NCI-H82 treated with DMSO at 0.1 percent for 48 hours (cell line): ENCODE results near the gene DNAH5.
"Not testable (repeated sequence)": the region's sequence is repeated elsewhere in the genome, so short reads cannot be mapped to it uniquely, and the experiment has no call there.

Experiments used
- DNase-seq: peaks from one replicate; lab custom pipeline; 2025; ENCODE audit not compliant: unreplicated experiment; lab: John Stamatoyannopoulos, UW

The DNAH5 gene, protein sequence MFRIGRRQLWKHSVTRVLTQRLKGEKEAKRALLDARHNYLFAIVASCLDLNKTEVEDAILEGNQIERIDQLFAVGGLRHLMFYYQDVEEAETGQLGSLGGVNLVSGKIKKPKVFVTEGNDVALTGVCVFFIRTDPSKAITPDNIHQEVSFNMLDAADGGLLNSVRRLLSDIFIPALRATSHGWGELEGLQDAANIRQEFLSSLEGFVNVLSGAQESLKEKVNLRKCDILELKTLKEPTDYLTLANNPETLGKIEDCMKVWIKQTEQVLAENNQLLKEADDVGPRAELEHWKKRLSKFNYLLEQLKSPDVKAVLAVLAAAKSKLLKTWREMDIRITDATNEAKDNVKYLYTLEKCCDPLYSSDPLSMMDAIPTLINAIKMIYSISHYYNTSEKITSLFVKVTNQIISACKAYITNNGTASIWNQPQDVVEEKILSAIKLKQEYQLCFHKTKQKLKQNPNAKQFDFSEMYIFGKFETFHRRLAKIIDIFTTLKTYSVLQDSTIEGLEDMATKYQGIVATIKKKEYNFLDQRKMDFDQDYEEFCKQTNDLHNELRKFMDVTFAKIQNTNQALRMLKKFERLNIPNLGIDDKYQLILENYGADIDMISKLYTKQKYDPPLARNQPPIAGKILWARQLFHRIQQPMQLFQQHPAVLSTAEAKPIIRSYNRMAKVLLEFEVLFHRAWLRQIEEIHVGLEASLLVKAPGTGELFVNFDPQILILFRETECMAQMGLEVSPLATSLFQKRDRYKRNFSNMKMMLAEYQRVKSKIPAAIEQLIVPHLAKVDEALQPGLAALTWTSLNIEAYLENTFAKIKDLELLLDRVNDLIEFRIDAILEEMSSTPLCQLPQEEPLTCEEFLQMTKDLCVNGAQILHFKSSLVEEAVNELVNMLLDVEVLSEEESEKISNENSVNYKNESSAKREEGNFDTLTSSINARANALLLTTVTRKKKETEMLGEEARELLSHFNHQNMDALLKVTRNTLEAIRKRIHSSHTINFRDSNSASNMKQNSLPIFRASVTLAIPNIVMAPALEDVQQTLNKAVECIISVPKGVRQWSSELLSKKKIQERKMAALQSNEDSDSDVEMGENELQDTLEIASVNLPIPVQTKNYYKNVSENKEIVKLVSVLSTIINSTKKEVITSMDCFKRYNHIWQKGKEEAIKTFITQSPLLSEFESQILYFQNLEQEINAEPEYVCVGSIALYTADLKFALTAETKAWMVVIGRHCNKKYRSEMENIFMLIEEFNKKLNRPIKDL (N-terminal part only)

DNA sequence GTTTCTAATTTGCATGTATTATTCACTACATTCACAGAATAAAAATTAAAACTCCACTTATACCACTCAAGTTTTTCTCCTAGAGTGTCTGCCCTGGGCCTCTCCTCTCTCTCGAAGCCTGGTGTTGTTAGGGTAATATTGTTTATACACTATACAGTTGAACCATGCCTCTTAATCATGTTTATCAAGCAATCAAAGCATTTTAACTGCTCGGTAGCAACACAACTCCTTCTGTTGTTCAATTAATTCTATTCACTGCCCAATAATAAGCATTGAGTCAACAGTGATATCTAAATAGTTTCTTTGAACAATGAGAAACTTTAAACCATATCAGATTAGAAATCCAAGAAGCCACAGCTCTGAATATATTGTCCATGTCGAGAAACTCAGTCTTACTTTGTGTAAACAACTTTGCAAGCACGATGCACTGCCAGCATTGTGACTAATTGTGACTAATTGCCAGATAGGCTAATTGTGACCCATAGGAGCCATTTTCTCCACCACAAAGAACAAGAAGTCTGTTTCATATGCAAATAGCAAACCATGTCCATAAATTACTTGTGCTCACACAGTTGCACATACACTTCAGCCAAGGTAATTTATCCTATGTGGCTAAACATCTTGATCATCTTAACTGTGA, at the start of gene DNAH5:
DNAH5 (minus strand) TSS at position 129 of the 640 bp plus-strand sequence. CDS start 250 bp downstream, outside the sequence.
- DNase-seq = no peak

DNA sequence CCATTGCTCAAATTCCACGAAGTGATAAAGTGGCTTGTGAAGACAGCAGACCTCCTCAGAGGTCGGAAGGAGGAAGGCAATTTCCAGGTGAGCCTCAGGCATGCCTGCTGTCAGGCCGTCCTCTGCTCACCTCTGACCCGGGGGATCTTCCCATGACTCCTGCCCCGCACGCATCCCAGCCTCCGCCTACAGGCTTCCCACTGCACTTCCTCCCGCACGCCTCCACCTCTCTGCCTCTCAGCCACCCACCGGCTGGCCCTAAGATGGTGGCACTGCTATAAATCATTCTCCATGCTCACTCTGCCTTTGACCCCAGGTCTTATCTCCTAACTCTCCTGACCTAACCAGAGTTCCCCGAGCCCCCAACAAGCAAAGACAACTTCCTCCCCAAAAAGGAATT, 49.4 kb upstream of the DNAH5 start:
- no peak for DNase-seq

DNA sequence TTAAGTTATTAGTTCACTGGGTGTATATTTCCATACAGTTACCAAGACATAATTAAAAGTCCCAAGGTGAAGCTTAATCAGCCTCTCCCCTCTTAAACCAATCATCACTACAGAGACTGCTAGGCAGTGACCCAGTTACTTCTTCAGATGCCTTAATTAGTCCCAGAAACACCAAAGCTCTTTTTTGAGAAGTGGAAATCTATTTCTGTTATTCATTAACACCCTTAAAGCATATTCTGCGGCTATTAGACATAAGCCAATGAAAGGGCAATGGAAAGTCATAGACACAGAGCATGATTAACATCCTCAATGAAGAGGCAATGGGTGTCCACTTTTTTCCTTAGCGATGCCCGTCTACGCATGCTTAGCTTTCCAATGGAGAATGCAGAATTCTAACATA, 48.3 kb upstream of the DNAH5 start:
- DNase-seq = no peak

DNA sequence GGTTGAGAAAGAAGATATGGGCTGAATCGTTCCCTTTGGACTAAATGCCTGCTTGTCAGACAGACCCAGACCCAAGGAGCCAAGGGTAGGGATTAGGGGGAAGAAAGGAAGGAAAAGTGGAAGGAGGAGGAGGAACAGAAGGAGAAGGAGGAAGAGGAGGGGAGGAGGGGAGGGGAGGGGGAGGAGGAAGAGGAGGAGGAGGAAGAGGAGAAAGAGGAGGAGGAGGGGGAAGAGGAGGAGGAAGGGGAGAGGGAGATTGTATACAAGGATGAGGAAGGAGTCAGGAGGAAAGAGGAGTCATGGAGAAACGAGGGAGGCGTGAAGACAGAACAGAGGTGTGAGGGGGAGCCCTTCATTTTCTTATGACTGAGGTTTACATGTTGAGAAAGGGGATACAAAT, 46.9 kb upstream of the DNAH5 start:
- DNase-seq = no peak

DNA sequence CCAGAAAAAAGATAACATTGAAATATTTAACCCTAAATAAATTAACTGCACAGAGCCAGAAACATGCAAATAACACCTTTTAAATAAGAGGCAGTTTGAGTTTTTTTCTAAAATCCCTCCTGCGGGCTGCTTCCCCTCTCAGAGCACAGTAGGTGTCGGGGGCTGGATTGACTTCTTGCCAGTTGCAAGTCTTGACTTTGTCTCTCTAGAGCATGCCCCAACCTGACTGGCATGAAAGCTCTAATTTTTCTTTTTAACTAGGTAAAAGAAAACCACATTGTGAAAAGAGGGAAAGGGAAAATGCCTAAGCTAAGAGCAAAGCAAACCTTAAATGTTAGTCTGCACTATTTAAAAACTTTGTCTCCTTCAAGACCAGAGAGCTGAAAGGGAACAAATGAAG, 46.4 kb upstream of the DNAH5 start:
- no peak for DNase-seq

DNA sequence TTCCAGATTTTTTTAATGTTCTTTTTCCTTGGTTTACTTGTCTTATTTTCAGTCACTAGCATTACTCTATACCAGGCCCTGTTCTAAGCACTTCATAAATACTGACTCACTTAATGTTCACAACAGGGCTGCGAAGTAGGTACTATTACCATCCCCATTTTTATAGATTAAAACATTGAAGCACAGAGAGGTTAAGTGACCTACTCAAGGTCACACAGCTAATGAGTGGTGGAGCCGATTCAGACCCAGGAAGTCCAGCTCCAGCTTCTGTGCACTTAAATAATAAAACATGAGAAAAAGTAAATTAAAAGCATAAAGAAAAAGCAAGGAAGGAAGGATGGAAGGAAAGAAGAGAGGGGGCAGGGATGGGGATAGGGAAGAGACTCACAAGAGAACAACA, 45.3 kb upstream of the DNAH5 start:
- no peak for DNase-seq

DNA sequence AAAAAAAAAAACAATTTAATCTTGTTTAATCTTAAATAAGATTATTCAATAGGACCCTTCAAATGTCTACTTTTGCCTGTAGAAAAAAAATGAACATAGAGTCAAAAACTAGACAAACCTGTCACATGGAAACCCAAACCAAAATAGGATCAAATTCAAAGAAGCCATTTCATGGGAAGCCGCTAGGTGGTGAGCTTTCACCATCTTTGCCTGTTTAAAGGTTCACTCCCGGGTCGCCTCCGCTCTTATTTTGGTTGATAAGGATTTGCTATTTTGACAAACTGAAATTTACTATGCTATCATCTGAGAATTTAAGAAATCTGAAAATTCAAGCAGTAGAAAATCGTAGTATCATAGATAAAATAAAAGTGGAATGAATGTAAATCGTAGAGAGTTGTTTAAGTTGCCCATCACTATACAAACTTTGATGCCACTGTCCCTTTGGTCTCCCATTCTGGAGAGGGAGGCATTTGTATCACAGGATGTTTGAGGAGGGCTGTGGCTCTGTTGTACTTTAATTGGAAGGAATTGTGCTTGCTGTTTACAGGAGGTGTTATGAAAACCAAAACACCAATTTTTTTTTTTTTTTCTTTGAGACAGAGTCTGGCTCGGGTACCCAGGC, 43.5 kb upstream of the DNAH5 start:
- peak; percentile 12 for DNase-seq

DNA sequence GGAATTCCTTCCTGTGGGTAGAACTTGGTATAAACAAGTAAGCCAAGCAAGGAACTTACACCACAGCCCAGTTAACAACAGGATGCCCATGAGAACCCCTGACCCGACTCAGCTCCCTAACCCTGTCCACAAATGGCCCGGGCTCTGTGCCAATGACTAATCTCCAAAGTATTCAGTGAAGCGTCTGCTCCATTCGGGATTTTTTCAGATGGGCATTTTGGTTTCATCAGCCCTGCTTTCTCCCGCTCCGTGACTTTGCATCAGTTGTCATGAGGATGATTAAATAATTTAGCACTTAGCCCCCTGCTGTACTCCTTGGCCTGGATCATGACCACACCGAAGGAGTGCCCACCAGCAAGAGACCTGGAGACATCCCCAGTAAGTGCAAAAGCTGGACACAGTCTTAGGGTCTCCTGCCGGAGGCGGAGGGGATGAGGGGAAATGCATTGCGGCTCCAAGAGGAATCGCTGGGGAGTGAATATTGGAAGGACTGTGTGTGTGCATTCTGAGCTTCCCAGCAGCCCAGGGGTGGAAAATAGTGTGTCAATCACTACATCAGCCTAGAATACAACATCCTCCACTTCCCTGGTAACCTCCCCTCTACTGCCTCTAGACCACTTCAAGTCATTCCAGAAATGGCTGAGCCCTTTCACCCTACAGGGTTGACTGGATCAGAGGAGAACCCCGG, 41.4 kb upstream of the DNAH5 start:
- no peak for DNase-seq

DNA sequence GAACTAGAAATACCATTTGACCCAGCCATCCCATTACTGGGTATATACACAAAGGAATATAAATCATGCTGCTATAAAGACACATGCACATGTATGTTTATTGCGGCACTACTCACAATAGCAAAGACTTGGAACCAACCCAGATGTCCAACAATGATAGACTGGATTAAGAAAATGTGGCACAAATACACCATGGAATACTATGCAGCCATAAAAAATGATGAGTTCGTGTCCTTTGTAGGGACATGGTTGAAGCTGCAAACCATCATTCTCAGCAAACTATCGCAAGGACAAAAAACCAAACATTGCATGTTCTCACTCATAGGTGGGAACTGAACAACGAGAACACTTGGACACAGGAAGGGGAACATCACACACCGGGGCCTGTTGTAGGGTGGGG, 40.4 kb upstream of the DNAH5 start:
- not testable (repeated sequence) for DNase-seq

DNA sequence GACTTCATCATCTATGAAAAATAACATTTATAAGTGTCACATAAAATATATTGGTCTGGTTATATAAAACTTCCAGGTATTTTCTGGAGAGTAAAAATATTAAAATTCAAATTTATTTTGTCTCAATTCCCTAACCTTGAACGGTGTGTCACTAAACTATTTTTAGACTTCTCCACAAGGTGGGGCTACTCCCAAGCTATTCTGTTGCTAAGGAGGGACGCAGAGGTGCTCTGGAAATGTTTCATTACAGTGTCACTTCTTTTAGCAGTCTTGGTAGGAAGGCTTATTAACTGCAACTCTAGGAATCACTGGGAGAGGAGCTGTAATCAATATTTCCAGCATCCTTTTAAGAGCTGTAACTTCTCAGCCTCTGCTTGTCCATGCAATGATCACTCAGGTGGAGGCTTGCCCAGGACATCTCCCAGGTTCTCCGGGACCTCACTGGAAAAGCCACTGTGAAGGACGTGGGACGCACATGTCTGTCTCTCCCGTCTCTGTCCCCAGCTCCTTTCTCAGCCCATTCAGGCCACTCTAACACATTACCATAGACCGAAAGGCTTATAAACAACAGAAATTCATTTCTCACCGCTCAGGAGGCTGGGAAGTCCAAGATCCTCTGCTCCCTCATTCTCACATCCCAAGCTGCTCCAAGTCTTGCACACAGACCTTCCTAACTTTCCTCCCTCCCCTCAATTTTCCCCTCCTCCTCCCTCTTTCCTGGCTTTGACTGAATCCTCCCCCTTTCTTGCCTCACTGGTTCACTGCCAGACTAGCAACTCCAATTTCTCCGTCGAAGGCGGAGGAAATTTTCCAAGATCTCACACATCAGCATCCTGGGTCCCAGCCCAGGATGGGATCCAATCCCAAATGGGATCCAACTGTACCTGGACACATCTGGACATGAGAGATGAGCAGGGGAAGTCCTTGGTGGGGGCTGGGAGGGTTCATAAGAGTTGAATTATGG, 32.7 kb upstream of the DNAH5 start:
- DNase-seq = peak; percentile 10

DNA sequence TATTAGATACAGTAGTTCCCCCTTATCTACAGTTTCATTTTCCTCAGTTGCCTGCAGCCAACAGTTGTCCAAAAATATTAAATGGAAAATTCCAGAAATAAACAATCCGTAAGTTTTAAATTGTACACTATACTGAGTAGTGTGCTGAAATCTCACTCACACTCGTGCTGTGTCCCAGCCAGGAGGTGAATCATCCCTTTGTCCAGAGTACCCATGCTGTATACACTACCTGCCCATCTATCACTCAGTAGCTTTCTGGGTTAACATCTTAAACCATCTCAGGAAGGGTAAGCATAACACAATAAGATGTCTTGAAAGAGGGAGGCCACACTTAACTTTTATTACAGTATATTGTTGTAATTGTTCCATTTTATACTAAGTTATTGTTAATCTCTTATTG, 31.7 kb upstream of the DNAH5 start:
- DNase-seq = no peak

DNA sequence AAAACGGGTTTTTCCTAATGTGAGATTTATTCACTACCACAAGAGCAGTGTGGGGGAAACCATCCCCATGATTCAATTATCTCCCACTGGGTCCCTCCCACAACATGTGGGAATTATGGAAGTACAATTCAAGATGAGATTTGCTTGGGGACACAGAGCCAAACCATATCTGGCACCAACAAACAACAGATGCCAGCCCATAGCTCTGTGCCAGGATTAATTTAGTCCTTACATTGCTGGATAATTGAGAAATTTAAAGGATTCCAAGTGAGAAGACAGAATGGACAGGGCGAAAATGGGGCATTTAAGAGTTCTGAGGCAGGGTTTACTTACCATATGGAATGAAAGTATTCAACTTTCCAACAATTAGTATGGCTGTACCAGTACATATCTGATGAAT, 30.8 kb upstream of the DNAH5 start:
- no peak for DNase-seq

DNA sequence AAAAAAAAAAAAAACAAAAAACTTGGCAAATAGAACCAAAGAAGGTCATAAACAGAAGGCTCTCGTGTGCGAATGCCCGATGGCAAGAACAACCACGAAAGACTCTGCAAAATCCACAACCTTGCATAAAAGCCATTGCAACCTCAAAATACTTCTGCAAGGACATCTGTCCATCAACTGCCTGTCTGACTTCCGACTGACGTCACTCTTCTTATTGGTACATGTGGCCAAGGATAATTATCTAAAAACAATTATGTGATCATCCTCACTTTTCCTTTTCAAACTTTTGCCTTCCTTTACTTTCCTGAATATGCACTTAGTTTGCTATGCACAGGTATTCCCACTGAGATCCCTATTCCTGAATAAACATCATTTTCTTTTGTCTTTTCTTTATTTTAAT, 29.2 kb upstream of the DNAH5 start:
- DNase-seq = no peak

DNA sequence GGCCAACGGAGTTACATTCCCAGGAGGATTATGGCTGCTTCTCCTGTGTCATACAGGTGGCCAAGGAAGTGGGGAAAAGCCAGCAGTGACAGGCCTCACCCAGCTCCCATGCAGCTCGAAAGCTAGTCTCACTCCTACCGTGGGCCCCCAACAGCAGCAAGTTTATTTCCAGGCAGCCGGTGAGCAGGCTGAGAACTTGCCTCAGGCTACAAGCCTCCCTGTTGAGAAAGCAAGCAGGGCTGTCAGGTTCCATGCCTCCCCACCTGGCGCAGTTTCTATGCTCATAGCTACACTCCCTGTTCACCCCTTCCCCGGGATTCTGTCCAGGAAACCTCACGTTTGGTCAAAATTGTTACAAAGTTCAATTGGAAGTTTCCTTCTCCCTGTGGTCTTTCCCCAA, 27.5 kb upstream of the DNAH5 start:
- DNase-seq = no peak

DNA sequence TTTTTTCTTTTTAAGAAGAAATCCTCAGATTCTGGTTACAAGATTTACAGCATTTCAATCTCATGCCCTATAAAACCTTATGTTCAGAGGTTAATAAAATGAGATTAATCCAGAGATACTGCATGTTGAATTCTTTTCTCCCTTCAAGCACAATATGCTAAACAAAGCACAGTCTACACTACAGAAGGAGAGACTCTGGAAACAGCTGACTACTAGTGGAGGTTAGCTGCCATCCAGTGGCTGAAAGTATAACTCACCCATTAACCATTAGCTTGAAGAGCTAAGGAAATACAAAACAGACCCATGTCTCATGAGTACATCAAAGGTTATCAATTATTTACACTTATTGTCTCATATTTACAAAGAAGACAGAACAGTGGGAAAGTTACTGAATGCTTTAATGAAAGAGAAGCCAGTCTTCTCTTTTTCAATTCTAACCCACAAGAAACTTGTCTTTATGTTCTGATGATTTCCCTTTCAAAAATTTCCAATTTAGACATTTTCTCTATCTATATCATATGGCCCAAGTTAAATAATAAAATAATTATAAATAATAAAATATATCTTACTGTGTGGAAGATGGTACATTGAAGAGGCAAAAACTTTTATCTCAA, 12.7 kb upstream of the DNAH5 start:
- peak; percentile 10 for DNase-seq

DNA sequence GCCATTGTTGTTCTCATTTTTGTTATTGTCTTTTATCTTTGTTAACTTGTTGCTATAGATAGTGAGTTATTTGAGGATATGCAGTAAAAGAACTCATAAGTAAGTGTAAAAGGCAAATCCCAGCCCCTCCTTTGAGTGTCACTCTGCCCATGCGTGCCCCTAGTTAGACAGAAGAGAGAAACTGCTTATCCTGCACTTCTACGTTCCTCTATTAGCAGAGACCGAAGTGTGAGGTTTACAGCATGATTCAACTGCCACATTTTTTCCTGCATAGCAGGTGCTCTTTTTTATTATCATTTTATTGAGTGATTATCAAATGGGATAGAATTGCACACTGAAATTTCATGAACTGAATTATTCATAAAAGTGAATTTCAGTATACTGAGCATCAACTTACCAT, 12.0 kb upstream of the DNAH5 start:
- DNase-seq = no peak

DNA sequence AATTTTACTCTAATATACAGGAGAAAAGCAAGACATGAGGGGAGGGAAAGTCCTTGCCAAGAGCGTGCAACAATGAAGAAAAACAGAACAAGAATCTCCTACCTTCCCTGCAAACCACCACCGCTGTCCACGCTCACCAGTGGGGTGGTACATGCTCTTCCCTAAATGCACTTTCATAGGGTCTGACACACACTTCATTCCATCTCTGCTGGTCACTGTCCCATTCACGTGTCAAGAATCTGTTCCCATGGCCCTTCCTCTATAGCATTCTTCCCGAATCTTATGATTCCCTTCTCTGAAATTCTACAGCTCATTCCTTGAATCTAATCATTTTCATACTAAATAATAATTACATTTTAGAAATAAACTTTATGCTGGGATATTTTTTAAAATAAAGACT, 11.4 kb upstream of the DNAH5 start:
- no peak for DNase-seq

DNA sequence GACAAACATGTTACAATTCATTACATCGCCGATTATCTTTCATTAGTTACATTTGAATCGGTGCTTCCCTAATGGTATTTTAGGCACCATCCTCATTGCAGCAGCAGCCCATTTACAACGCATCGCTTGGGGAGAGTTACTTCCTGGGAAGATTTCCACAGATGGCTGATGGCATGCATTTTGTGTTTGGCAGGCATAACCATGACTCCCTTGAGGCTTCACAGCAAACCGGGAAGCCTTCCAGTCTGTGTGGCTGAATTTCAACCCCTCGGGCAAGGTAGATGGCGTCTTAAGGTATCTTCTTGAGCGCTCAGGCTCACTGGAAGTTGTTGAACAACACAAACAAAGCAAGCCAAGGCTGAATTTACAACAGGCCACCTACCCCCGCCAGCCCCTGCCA, 1.6 kb upstream of the DNAH5 start:
- no peak for DNase-seq
